HG03135 (cell line): ENCODE measurements around the gene PCSK4.
"Not testable (repeated sequence)": the region's sequence is repeated elsewhere in the genome, so short reads cannot be mapped to it uniquely, and the experiment has no call there.

Experiments used
- ATAC-seq: cut with Tn5 transposase; IDR thresholded peaks from one replicate; pipeline ENCODE4 v1.9.1; 2021; ENCODE audit warnings: mild to moderate bottlenecking, moderate library complexity; ENCODE audit not compliant: unreplicated experiment

Gene PCSK4

GRCh38 chr19:1441677-1442438, 48.3 kb downstream of the PCSK4 start:
- no peak for ATAC-seq

DNA sequence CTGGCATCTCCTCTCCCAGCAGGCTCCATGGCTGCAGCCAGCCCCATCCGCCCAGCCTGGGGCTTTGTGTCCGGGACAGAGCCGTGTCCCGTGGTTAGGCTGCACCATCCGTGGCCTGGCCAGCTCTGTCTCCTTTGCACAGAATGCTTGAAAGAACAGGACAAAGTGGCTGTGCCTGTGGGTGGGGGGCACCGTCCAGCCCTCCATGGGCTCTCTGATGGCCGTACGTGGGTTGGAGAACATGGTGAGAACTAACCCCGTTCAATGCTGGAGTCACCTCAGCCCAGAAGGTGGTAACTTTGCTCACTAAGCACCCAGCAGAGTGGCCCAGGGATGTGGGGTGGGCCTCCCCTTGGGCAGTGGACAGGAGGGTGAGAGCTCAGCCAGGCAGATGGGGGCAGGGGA, 49.1 kb downstream of the PCSK4 start:
- ATAC-seq, result no peak

DNA sequence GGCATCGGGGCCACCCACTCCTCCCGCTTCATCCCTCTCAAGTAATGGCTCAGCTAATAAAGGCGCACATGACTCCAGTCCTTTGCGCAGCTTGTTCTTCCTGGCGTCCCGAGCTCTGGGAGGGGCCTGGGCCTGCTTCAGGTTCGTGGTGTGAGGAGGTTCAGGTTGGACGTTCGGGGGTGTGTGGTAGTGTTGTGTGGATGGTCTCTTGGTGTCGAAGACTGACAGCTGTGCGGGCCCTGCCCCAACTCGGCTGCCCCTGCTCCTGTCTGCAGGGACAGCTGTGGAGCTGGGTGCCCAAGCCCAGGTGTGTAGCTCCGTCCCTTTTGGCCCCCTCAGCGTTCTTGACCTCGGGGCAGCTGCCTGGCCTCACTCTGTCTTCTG, 49.7 kb downstream of the PCSK4 start:
- ATAC-seq, result no peak

DNA sequence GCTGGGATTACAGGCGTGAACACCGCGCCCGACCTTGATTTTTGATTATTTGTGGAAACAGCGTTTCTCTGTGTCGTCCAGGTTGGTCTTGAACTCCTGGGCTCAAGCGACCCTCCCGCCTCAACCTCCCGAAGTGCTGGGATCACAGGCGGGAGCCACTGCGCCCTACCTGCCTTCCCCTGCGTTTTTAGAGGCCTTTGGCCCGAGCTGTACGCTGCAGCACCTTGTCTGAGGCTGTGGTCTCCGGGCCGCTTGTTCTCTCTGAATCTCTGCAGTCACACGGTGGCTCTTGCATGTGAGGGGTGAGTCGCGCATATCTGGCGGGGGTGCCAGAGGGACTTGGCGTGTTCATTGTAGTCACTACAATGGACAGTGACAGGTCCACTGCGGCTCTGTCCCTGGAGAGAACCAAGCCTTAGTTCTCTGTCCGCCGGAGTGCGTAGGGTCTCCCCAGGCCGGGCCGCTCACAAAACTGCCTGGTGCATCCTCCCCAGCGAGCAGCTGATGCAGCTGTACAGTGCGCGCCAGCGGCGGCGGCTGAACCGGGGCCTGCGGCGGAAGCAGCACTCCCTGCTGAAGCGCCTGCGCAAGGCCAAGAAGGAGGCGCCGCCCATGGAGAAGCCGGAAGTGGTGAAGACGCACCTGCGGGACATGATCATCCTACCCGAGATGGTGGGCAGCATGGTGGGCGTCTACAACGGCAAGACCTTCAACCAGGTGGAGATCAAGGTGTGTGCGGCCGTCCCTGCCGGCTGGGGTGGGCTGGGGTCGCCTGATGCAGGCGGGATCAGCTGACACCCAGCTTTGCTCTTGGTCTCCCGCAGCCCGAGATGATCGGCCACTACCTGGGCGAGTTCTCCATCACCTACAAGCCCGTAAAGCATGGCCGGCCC, 50.4 kb downstream of the PCSK4 start:
- not testable (repeated sequence) for ATAC-seq

- ATAC-seq, result peak; percentile 9
Observed at GRCh38 chr19:1438933-1439354, 51.2 kb downstream of the PCSK4 start.

GRCh38 chr19:1438035-1438932, 51.9 kb downstream of the PCSK4 start, which contains the start of gene RPS15:
RPS15 (plus strand) TSS chr19:1438396; CDS start chr19:1438426, 30 bp downstream.
- peak; percentile 79 for ATAC-seq

DNA sequence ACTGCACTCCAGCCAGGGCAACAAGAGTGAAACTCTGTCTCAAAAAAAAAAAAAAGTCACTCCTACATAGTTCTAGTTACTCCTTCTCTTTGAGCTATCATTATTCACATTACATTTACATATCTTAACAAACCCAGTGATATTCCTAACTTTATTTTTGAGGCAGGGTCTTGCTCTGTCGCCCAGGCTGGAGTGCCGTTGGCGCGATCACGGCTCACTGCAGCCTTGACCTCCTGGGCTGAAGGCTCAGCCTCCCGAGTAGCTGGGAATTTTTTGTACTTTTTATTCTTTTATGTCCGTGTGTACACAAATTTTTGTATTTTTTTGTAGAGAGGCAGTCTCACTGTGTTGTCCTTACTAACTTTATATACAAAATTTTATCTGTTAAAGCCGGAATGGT, 52.5 kb downstream of the PCSK4 start:
- ATAC-seq, result no peak

DNA sequence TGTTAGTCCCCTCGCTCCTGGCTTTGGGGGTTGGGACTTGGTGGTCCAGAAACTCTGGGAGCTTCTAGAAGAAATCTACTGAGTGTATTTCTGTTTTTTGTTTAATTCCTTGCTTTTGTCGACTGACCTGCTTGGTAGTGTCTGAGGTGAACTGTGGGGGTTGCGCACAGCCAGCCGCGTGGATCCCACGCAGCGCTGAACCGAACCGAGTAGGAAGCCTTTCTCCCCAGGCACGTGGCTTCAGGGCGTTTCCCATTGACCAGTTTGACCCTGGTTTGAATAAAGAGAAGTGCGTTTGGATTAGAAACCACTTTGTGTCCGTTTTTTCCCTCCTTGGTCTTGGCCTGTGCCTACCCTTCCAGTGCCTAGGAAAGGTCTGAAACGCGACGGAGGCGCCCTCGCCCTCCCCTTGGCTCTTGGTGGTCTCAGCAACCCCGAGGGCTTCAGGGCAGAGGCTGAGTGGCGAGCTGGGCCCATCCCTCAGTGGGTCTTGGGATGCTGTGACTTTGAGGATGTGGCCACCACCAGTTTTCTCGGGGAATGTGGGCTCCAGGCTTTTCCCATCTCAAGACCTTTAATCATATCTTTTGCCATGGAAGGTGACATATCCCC, 54.7 kb downstream of the PCSK4 start:
- no peak for ATAC-seq

GRCh38 chr19:1434577-1435060, 55.5 kb downstream of the PCSK4 start:
- ATAC-seq, result no peak

DNA sequence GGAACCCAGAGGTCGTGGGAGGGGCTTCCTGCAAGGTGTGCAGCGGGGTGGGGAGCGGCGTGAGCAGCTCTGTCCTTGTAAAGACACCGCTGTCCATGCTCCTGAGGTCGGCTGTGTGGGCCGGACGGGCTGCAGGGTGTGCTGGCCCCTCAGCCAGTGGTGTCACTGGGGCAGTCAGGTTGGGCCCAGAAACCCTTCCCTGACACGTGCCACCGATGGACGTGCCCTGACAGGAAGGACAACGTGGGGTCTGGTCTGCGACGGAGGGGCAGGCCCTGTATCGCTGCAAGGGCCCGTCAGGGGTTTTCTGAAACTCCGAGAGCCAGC, 56.1 kb downstream of the PCSK4 start:
- ATAC-seq, result no peak

DNA sequence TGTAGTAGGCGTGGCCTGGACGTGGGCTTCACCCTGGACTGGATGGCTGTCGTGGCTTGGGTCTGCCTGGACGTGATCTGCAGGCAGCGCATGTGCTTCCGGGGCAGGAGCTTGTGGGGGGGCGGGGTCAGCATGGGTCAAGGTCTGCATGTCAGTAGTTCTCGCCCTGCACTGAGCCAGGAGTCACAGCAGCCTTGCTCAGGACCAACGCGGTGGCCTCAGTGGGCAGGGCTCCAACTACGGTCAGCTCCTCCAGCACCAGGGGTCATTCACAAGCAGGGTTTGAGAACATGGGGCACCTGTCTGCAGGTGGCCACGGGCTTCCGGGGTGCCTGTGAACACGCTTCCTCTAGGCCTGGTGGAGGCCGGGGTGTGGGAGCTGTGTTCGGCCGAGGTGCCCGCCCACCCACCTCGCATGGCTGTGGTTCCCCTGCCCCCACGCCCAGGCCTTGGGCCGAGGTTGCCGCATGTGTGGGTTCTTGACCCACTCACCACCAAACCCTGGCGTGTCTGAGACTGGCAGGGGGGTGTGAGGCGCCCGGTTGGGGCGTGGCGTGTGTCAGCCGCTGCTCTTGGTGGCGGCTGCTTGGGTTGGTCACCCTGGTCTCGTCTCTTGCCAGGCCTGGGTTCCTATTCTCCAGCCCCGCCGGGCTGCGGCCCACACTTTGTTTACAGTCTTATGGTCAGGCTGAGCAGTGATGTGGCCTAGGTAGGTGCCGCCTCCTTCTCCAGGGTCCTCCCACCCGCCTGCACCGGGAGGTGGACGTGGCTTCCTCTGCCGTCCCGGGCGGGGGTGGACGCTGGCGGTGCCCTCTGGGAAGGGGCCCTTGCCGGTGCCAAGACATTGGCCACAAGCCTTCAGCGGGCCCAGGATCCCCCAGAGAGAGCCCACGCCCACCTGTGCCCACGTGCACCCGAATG, 56.8 kb downstream of the PCSK4 start:
- ATAC-seq, result no peak

- no peak for ATAC-seq
Observed at GRCh38 chr19:1432507-1432887, 57.7 kb downstream of the PCSK4 start.

GRCh38 chr19:1431759-1432506, 58.2 kb downstream of the PCSK4 start:
- ATAC-seq, result no peak
